Measurements from ENCODE around the gene OR6B3. TPM values are rescaled to one million over a fixed set of nuclear protein-coding genes. Genes with fewer than 3 reads are reported as not detected.

Gene OR6B3
- total RNA-seq, 1 donor from 2014 or later = not detected

Other genes with a start within 250 kb of the OR6B3 start
- 105 and 108 TPM in 2 replicates for gene NDUFA10, start 28.2 kb downstream of the OR6B3 start, total RNA-seq
- not detected in 2 replicates for gene OR6B2, start 23.1 kb downstream of the OR6B3 start, total RNA-seq
- gene COPS9, start 82.8 kb upstream of the OR6B3 start, total RNA-seq = 112 and 114 TPM in 2 replicates
- gene OTOS, start 87.1 kb upstream of the OR6B3 start, total RNA-seq = not detected in 2 replicates

Data from activated T-helper 2 cell treated with anti-CD3 and anti-CD28 coated beads, Interferon-gamma antibody, Interleukin-2, Interleukin-4, amounts not matched to agents 10 μg/mL and 5 μg/mL and 100 μg/mL, durations not matched to agents 14 hours and 24 hours and 36 hours (primary cell).